ENCODE measurements around the gene RAD51B. TPM values are rescaled to one million over a fixed set of nuclear protein-coding genes. Genes with fewer than 3 reads are reported as not detected.

Gene RAD51B
- total RNA-seq: 10 to 100 TPM; 25.5 to 28.8 TPM

DNA sequence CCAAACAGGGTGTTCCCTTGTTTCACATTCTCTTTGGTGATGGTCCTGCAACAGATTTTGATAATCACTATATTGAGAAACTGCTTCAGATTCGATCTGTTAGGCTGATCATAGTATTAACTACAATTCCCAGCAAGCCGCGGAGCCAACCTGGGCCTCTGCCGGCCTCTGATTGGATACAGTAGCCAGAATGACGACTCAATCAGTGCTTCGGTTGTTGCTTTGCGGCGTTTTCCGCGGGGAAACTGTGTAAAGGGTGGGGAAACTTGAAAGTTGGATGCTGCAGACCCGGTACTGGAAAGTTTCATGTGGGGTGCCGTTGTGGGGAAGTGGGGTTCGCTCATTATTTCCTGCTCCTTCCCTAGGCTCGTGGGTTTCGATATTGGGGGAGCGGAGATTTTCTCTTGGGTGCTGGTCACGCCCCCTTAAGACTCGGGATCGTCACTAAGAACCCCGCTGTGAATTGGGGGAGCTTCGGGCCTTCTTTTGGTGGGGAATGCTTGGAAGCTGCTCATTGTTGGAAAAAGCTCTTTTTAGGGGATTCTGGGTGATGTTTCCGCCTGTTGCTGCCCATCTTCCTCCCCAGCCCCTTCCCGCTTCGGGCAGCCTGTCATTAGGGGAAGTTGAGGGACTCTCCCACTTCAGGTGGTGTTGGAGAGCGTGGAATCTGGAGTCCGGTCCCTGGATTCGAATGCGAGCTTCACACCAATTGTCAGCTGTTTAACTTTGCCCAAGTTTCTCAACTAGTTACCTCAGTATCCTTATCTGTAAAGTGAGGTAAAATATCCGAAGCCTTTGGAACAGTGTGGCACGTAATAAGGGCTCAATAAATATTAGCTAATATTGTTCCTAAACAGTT, at the start of gene RAD51B:
RAD51B (plus strand) TSS at position 217 of the 859 bp plus-strand sequence.

DNA sequence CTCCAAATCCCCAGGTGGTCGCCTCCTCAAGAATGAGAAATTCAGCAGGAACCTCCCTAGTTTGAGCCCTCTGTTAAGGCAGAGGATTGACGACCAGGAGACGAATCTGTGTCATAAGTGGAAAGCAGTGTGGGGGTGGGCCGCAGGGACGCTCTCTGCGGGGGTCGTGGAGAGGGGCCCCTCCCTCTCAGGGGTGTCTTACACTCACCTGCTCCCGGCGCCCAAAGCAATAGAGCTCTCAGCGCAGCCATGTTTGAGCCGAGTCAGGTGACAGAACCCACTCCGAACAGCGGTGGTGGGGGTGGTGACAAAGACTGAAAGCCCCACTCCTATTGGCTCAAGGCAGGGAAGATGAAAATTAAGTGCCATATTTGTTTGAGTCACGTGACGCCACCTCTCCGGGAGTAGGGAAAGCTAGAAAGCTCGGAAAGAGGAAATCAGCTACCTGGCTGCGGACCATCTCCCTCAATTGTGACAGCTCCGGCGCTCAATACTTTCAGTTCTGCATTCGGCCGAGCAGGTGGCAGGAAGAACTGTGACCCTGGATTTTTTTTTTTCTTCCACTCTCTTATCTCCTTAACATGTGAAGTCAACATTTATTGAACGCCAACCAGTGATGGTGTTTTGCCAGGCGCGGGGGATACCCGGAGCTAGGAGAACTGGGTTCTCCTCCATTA, 3.1 kb upstream of the RAD51B start, which contains the start of gene ZFYVE26:
ZFYVE26 (minus strand) TSS at position 265 of the 677 bp plus-strand sequence. CDS start 627 bp downstream, outside the sequence.

Other genes starting within 250 kb of the RAD51B start
- 10 to 100 TPM; 18.0 to 18.6 TPM for gene PIGH, start 219.5 kb upstream of the RAD51B start, total RNA-seq
- gene ARG2, start 199.9 kb upstream of the RAD51B start, total RNA-seq: 1 to 10 TPM; 1.2 to 1.4 TPM
- 10 to 100 TPM; 58.4 to 64.1 TPM for gene VTI1B, start 145.1 kb upstream of the RAD51B start, total RNA-seq
- 10 to 100 TPM; 45.0 to 48.5 TPM for gene RDH11, start 124.0 kb upstream of the RAD51B start, total RNA-seq
- gene RDH12, start 117.9 kb upstream of the RAD51B start, total RNA-seq: not detected
- gene ZFYVE26, start 3.2 kb upstream of the RAD51B start, total RNA-seq: 10 to 100 TPM; 21.2 to 22.0 TPM

All from activated naive CD4-positive, alpha-beta T cell treated with anti-CD3 and anti-CD28 coated beads, Interleukin-2, amount 10 ng/mL, durations not matched to agents 5 hours and 36 hours (primary cell).